GM19238 (cell line): ENCODE results near the gene ING1.
"Not testable (repeated sequence)": the region's sequence is repeated elsewhere in the genome, so short reads cannot be mapped to it uniquely, and the experiment has no call there.

Experiments
- DNase-seq: peaks from one replicate; pipeline ENCODE4 v3.0.0; 2011; ENCODE audit warnings: low spot score; ENCODE audit not compliant: insufficient read length

Gene ING1

GRCh38 chr13:110714797-110715394 lies 1.4 kb downstream of the ING1 start:
- peak; percentile 12 for DNase-seq

GRCh38 chr13:110715395-110716246 lies 2.1 kb downstream of the ING1 start:
- DNase-seq = peak; percentile 97

GRCh38 chr13:110716247-110716515 lies 2.7 kb downstream of the ING1 start:
- DNase-seq = no peak

GRCh38 chr13:110719036-110719710 lies 5.7 kb downstream of the ING1 start:
- DNase-seq = no peak

- no peak for DNase-seq
Observed at GRCh38 chr13:110722971-110723370, 9.5 kb downstream of the ING1 start.

GRCh38 chr13:110723598-110723997 lies 10.1 kb downstream of the ING1 start:
- no peak for DNase-seq

GRCh38 chr13:110726153-110726552 lies 12.7 kb downstream of the ING1 start:
- DNase-seq = not testable (repeated sequence)

GRCh38 chr13:110726726-110727125 lies 13.2 kb downstream of the ING1 start:
- DNase-seq = no peak

GRCh38 chr13:110731072-110731471 lies 17.6 kb downstream of the ING1 start:
- no peak for DNase-seq

- DNase-seq = no peak
Observed at GRCh38 chr13:110734561-110734960, 21.1 kb downstream of the ING1 start.

- no peak for DNase-seq
Observed at GRCh38 chr13:110737555-110737954, 24.1 kb downstream of the ING1 start.

- DNase-seq = no peak
Observed at GRCh38 chr13:110743687-110744086, 30.2 kb downstream of the ING1 start.

GRCh38 chr13:110746438-110746837 lies 32.9 kb downstream of the ING1 start:
- DNase-seq = no peak

- no peak for DNase-seq
Observed at GRCh38 chr13:110748271-110748670, 34.8 kb downstream of the ING1 start.

- no peak for DNase-seq
Observed at GRCh38 chr13:110756219-110756631, 42.7 kb downstream of the ING1 start.

GRCh38 chr13:110757296-110757695 lies 43.8 kb downstream of the ING1 start:
- DNase-seq = no peak

GRCh38 chr13:110758195-110758805 lies 44.8 kb downstream of the ING1 start:
- DNase-seq = no peak

- no peak for DNase-seq
Observed at GRCh38 chr13:110759710-110760109, 46.2 kb downstream of the ING1 start.

GRCh38 chr13:110760611-110761010 lies 47.1 kb downstream of the ING1 start:
- DNase-seq = no peak

GRCh38 chr13:110766671-110767430 lies 53.4 kb downstream of the ING1 start:
- DNase-seq = no peak

GRCh38 chr13:110767476-110767875 lies 54.0 kb downstream of the ING1 start:
- no peak for DNase-seq
